Body of pancreas (tissue), 4 donors: ENCODE data around the gene C7orf33.

ENCODE experiments used
- POLR2A ChIP-seq, 3 donors: fragments of 450-650 bp; IDR thresholded peaks; one replicate each; pipeline ENCODE4 v1.6.1; 2016; ENCODE audit warnings: antibody characterized with exemption in 3 of 3, mild to moderate bottlenecking in 2 of 3
- TF ChIP-seq, protein P1 (sequence below), 7 experiments: fragments of 450-650 bp in 4 of 7; fragments of 200-600 bp in 3 of 7; sonication (generic) in 3 of 7; IDR thresholded peaks; one replicate each; pipeline ENCODE4 v1.5.1; 2016 to 2019; ENCODE audit warnings: antibody characterized with exemption in 7 of 7

DNA sequence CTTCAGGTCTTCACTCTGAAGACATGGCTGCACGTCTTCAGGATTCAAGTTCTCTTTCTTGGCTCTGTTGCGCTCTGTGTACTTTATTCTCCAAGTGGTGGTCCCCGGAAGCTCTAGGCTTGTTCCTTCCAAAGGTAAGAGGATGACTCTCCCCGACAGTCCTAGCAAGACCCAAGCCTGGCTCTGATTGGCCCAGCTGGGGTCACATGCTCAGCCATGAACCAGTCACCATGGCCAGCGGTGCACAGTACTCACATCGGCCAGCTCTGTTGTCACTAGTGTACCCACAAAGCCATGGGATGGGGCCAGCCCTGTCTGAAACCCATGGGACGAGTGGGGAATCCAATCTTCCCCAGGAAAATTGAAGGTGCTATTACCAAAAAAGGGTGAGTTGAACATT lies 5.2 kb upstream of the C7orf33 start:
- TF ChIP-seq, protein P1, sequence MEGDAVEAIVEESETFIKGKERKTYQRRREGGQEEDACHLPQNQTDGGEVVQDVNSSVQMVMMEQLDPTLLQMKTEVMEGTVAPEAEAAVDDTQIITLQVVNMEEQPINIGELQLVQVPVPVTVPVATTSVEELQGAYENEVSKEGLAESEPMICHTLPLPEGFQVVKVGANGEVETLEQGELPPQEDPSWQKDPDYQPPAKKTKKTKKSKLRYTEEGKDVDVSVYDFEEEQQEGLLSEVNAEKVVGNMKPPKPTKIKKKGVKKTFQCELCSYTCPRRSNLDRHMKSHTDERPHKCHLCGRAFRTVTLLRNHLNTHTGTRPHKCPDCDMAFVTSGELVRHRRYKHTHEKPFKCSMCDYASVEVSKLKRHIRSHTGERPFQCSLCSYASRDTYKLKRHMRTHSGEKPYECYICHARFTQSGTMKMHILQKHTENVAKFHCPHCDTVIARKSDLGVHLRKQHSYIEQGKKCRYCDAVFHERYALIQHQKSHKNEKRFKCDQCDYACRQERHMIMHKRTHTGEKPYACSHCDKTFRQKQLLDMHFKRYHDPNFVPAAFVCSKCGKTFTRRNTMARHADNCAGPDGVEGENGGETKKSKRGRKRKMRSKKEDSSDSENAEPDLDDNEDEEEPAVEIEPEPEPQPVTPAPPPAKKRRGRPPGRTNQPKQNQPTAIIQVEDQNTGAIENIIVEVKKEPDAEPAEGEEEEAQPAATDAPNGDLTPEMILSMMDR (IDR thresholded peaks at IDR 0.05), result no peak
- no peak for TF ChIP-seq POLR2A (IDR thresholded peaks at IDR 0.05)
